Loucy (cell line): ENCODE data around the gene SLC25A21.

Experiments used
- CTCF ChIP-seq: fragments of 200-600 bp; sonication (generic); conservative IDR thresholded peaks from 2 replicates; pipeline ENCODE4 v1.5.1; 2014; ENCODE audit warnings: mild to moderate bottlenecking, antibody characterized with exemption, low read length
- EZH2phosphoT487 ChIP-seq: fragments of 200-600 bp; IDR thresholded peaks from 2 replicates; pipeline ENCODE4 v1.6.1; 2018; ENCODE audit warnings: antibody characterized with exemption, mild to moderate bottlenecking, moderate library complexity, borderline replicate concordance

- TF ChIP-seq CTCF, result no peak
- TF ChIP-seq EZH2phosphoT487, result no peak
These were observed 326.9 kb downstream of the SLC25A21 start for GRCh38 chr14:36845356-36846012.
